GM18498 (cell line): ENCODE data around the gene CFAP20DC.
"Not testable (repeated sequence)": the region's sequence is repeated elsewhere in the genome, so short reads cannot be mapped to it uniquely, and the experiment has no call there.

Experiments used
- ATAC-seq: cut with Tn5 transposase; IDR thresholded peaks from one replicate; pipeline ENCODE4 v1.9.1; 2021; ENCODE audit warnings: mild to moderate bottlenecking, moderate library complexity; ENCODE audit not compliant: unreplicated experiment

The CFAP20DC gene

GRCh38 chr3:58754074-58754473, 295.8 kb downstream of the CFAP20DC start:
- ATAC-seq, result peak; percentile 65

- ATAC-seq, result no peak
These were observed 297.8 kb downstream of the CFAP20DC start for GRCh38 chr3:58751882-58752567.

- ATAC-seq, result no peak
These were observed 298.6 kb downstream of the CFAP20DC start for GRCh38 chr3:58751235-58751634.

GRCh38 chr3:58749948-58750347, 299.9 kb downstream of the CFAP20DC start:
- no peak for ATAC-seq

- no peak for ATAC-seq
These were observed 301.8 kb downstream of the CFAP20DC start for GRCh38 chr3:58748024-58748423.

- no peak for ATAC-seq
These were observed 303.1 kb downstream of the CFAP20DC start for GRCh38 chr3:58746758-58747157.

- ATAC-seq, result no peak
These were observed 306.5 kb downstream of the CFAP20DC start for GRCh38 chr3:58743296-58743695.

GRCh38 chr3:58742239-58742638, 307.6 kb downstream of the CFAP20DC start:
- ATAC-seq, result no peak

GRCh38 chr3:58737644-58738043, 312.2 kb downstream of the CFAP20DC start:
- ATAC-seq, result no peak

GRCh38 chr3:58731673-58732072, 318.2 kb downstream of the CFAP20DC start:
- ATAC-seq, result no peak

GRCh38 chr3:58728723-58729122, 321.1 kb downstream of the CFAP20DC start:
- no peak for ATAC-seq

- ATAC-seq, result no peak
These were observed 324.4 kb downstream of the CFAP20DC start for GRCh38 chr3:58725326-58725853.

GRCh38 chr3:58724336-58724735, 325.5 kb downstream of the CFAP20DC start:
- ATAC-seq, result no peak

GRCh38 chr3:58723173-58723572, 326.7 kb downstream of the CFAP20DC start:
- no peak for ATAC-seq

- no peak for ATAC-seq
These were observed 327.3 kb downstream of the CFAP20DC start for GRCh38 chr3:58722561-58722960.

GRCh38 chr3:58720526-58720925, 329.3 kb downstream of the CFAP20DC start:
- no peak for ATAC-seq

- no peak for ATAC-seq
These were observed 330.1 kb downstream of the CFAP20DC start for GRCh38 chr3:58719684-58720083.

- no peak for ATAC-seq
These were observed 336.0 kb downstream of the CFAP20DC start for GRCh38 chr3:58713715-58714401.

GRCh38 chr3:58711871-58712270, 338.0 kb downstream of the CFAP20DC start:
- no peak for ATAC-seq

GRCh38 chr3:58708983-58709382, 340.8 kb downstream of the CFAP20DC start:
- not testable (repeated sequence) for ATAC-seq

GRCh38 chr3:58708116-58708791, 341.6 kb downstream of the CFAP20DC start:
- ATAC-seq, result no peak
